BLaER1 treated with 17β-estradiol and CSF1 and Interleukin-3, amounts not matched to agents 10 nM and 100 nM (cell line): ENCODE data around the gene C1QL4.

Source experiments
- H3K27ac ChIP-seq, 11 experiments: shearing (Covaris generic); formaldehyde crosslinking; 2 replicates each; pipeline ENCODE4 v1.8.1; 2022
- H3K27me3 ChIP-seq, 11 experiments: shearing (Covaris generic); formaldehyde crosslinking; 2 replicates each; pipeline ENCODE4 v1.8.1; 2022
- H3K36me3 ChIP-seq, 11 experiments: shearing (Covaris generic); formaldehyde crosslinking; 2 replicates each; pipeline ENCODE4 v1.8.1; 2022
- H3K4me1 ChIP-seq, 10 experiments: shearing (Covaris generic); formaldehyde crosslinking; 2 replicates each; pipeline ENCODE4 v1.8.1; 2022
- H3K4me2 ChIP-seq, 11 experiments: shearing (Covaris generic); formaldehyde crosslinking; 2 replicates each; pipeline ENCODE4 v1.8.1; 2022
- H3K4me3 ChIP-seq, 10 experiments: shearing (Covaris generic); formaldehyde crosslinking; 2 replicates each; pipeline ENCODE4 v1.8.1; 2022
- H3K9ac ChIP-seq, 11 experiments: shearing (Covaris generic); formaldehyde crosslinking; 2 replicates each; pipeline ENCODE4 v1.8.1; 2022
- H3K9me3 ChIP-seq, 11 experiments: shearing (Covaris generic); formaldehyde crosslinking; replicated peaks in 1 of 11; 2 replicates each; pipeline ENCODE4 v1.8.1; 2022
- H4K20me1 ChIP-seq, 11 experiments: shearing (Covaris generic); formaldehyde crosslinking; 2 replicates each; pipeline ENCODE4 v1.8.1; 2022
- Cebpa-rat ChIP-seq, 11 experiments: shearing (Covaris generic); IDR thresholded peaks; 2 replicates each; pipeline ENCODE4 v1.8.1; 2022

Gene C1QL4

GRCh38 chr12:49332441-49332861 lies 4.5 kb downstream of the C1QL4 start:
- peaks cover 0 to 78% (median 44%) of the 10 kb centered on the region in 11 experiments; a peak in 16 of 22 replicates for H4K20me1 ChIP-seq
- no peak overlapping the region for H3K9ac ChIP-seq
- H3K4me1 ChIP-seq = peaks cover 4 to 17% (median 8%) of the 10 kb centered on the region in 10 experiments; a peak in 14 of 20 replicates
- peaks cover 5 to 48% (median 41%) of the 10 kb centered on the region in 11 experiments; a peak in 19 of 22 replicates for H3K36me3 ChIP-seq
- no peaks in the 10 kb centered on the region for H3K9me3 ChIP-seq
- H3K4me2 ChIP-seq = peak overlapping the region in 5 of 11 experiments; percentile 13 to 66 (median 30); a peak in 4 of 22 replicates
- no peak overlapping the region for H3K27ac ChIP-seq
- peaks cover 69 to 80% (median 76%) of the 10 kb centered on the region in 11 experiments for H3K27me3 ChIP-seq
- 0 out of 20 replicates have a peak overlapping the region, but pooled peaks of 1 of the 10 experiments have one; percentile 11 for H3K4me3 ChIP-seq
- TF ChIP-seq Cebpa-rat (IDR thresholded peaks at IDR 0.05) = no peak

GRCh38 chr12:49331380-49332222 lies 5.4 kb downstream of the C1QL4 start:
- peaks cover 60 to 71% (median 67%) of the 10 kb centered on the region in 11 experiments for H3K27me3 ChIP-seq
- no peak overlapping the region for H3K9ac ChIP-seq
- no peak overlapping the region; a peak in 1 of 22 replicates for H3K4me2 ChIP-seq
- H3K27ac ChIP-seq = no peak overlapping the region
- H3K4me1 ChIP-seq = peaks cover under 1 to 10% (median 3%) of the 10 kb centered on the region in 10 experiments; a peak in 9 of 20 replicates
- H3K36me3 ChIP-seq = peaks cover 5 to 56% (median 49%) of the 10 kb centered on the region in 11 experiments; a peak in 19 of 22 replicates
- H3K4me3 ChIP-seq = no peak overlapping the region
- H3K9me3 ChIP-seq = no peaks in the 10 kb centered on the region
- H4K20me1 ChIP-seq = peaks cover 0 to 74% (median 41%) of the 10 kb centered on the region in 11 experiments; a peak in 16 of 22 replicates
- no peak for TF ChIP-seq Cebpa-rat (IDR thresholded peaks at IDR 0.05)

DNA sequence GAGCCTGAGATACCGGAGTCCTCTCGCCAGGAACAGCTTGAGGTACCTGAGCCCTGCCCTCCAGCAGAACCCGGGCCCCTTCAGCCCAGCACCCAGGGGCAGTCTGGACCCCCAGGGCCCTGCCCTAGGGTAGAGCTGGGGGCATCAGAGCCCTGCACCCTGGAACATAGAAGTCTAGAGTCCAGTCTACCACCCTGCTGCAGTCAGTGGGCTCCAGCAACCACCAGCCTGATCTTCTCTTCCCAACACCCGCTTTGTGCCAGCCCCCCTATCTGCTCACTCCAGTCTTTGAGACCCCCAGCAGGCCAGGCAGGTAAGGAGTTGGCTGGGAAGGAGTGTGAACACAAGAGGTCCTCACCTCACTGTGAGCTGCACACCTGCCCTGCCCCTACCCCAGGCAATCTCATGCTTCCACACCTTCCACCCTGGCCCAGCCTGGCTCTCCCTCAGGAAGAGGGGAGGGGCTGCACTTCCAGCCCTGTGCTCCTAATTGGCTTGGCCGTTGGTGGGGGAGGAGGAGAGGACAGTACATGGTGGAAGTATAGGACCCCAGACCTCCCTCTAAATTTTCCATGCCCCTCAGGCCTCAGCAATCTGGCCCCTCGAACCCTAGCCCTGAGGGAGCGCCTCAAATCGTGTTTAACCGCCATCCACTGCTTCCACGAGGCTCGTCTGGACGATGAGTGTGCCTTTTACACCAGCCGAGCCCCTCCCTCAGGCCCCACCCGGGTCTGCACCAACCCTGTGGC lies 6.2 kb downstream of the C1QL4 start:
- Histone ChIP-seq H3K9ac (peak overlapping the region in 1 of 11 experiments; percentile 17; a peak in 1 of 22 replicates), H3K4me2 (no peak overlapping the region), H4K20me1 (peaks cover 0 to 71% (median 35%) of the 10 kb centered on the region in 11 experiments; a peak in 16 of 22 replicates), H3K4me1 (peaks cover 0 to 9% (median 0%) of the 10 kb centered on the region in 10 experiments; a peak in 2 of 20 replicates), H3K9me3 (no peaks in the 10 kb centered on the region), H3K27ac (no peak overlapping the region), H3K27me3 (peaks cover 52 to 63% (median 59%) of the 10 kb centered on the region in 11 experiments), H3K36me3 (peaks cover 5 to 64% (median 57%) of the 10 kb centered on the region in 11 experiments; a peak in 19 of 22 replicates), H3K4me3 (no peak overlapping the region)
- TF ChIP-seq Cebpa-rat (IDR thresholded peaks at IDR 0.05) = no peak

DNA sequence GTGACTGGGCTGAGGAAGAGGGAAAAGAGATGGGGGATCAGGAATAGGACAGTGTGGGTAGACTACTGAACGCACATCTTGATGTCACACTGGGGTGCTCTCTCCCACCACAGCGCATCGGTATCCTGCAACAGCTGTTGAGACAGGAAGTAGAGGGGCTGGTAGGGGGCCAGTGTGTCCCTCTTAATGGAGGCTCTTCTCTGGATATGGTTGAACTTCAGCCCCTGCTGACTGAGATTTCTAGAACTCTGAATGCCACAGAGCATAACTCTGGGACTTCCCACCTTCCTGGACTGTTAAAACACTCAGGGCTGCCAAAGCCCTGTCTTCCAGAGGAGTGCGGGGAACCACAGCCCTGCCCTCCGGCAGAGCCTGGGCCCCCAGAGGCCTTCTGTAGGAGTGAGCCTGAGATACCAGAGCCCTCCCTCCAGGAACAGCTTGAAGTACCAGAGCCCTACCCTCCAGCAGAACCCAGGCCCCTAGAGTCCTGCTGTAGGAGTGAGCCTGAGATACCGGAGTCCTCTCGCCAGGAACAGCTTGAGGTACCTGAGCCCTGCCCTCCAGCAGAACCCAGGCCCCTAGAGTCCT lies 6.9 kb downstream of the C1QL4 start:
- TF ChIP-seq Cebpa-rat (IDR thresholded peaks at IDR 0.05) = no peak
- peak overlapping the region in 2 of 11 experiments; percentile 3 to 14; a peak in 2 of 22 replicates for H3K9ac ChIP-seq
- no peak overlapping the region for H3K27ac ChIP-seq
- no peaks in the 10 kb centered on the region for H3K9me3 ChIP-seq
- peaks cover 0 to 9% (median 0%) of the 10 kb centered on the region in 10 experiments; a peak in 2 of 20 replicates for H3K4me1 ChIP-seq
- H3K27me3 ChIP-seq = peaks cover 46 to 57% (median 53%) of the 10 kb centered on the region in 11 experiments
- H3K36me3 ChIP-seq = peaks cover 5 to 71% (median 64%) of the 10 kb centered on the region in 11 experiments; a peak in 19 of 22 replicates
- H3K4me2 ChIP-seq = no peak overlapping the region
- peaks cover 0 to 69% (median 35%) of the 10 kb centered on the region in 11 experiments; a peak in 16 of 22 replicates for H4K20me1 ChIP-seq
- no peak overlapping the region for H3K4me3 ChIP-seq

GRCh38 chr12:49328816-49329215 lies 8.2 kb downstream of the C1QL4 start:
- H3K9ac ChIP-seq = no peak overlapping the region; a peak in 1 of 22 replicates
- no peaks in the 10 kb centered on the region for H3K9me3 ChIP-seq
- peaks cover 6 to 15% (median 9%) of the 10 kb centered on the region in 10 experiments for H3K4me1 ChIP-seq
- peaks cover 33 to 44% (median 40%) of the 10 kb centered on the region in 11 experiments for H3K27me3 ChIP-seq
- H3K27ac ChIP-seq = no peak overlapping the region
- peaks cover 5 to 80% (median 71%) of the 10 kb centered on the region in 11 experiments; a peak in 19 of 22 replicates for H3K36me3 ChIP-seq
- peaks cover 0 to 57% (median 30%) of the 10 kb centered on the region in 11 experiments; a peak in 16 of 22 replicates for H4K20me1 ChIP-seq
- H3K4me3 ChIP-seq = no peak overlapping the region
- H3K4me2 ChIP-seq = no peak overlapping the region
- no peak for TF ChIP-seq Cebpa-rat (IDR thresholded peaks at IDR 0.05)

DNA sequence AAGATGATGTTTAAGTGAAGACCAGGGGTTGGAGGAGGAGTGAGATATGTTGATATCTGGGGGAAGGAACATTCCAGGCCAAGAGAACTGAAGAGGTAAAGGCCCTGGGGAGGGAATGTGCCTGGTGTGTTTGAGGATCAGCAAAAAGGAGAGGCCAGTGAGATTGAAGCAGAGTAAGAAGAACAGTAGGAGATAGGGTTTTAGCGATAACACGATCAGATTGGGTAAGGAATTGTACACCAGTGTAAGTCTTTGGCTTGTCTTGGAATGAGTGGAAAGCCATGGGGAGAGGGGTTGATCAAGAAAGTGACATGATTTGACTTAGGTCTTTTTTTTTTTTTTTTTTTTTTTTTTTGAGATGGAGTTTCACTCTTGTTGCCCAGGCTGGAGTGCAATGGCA lies 9.1 kb downstream of the C1QL4 start:
- Histone ChIP-seq H3K9ac (no peak overlapping the region), H3K4me2 (no peak overlapping the region), H3K36me3 (peaks cover 5 to 80% (median 71%) of the 10 kb centered on the region in 11 experiments; a peak in 19 of 22 replicates), H3K9me3 (no peaks in the 10 kb centered on the region), H3K27ac (no peak overlapping the region), H4K20me1 (peaks cover 0 to 53% (median 30%) of the 10 kb centered on the region in 11 experiments; a peak in 16 of 22 replicates), H3K4me3 (no peak overlapping the region), H3K27me3 (peaks cover 23 to 34% (median 30%) of the 10 kb centered on the region in 11 experiments), H3K4me1 (peaks cover 10 to 17% (median 14%) of the 10 kb centered on the region in 10 experiments)
- TF ChIP-seq Cebpa-rat (IDR thresholded peaks at IDR 0.05) = no peak

DNA sequence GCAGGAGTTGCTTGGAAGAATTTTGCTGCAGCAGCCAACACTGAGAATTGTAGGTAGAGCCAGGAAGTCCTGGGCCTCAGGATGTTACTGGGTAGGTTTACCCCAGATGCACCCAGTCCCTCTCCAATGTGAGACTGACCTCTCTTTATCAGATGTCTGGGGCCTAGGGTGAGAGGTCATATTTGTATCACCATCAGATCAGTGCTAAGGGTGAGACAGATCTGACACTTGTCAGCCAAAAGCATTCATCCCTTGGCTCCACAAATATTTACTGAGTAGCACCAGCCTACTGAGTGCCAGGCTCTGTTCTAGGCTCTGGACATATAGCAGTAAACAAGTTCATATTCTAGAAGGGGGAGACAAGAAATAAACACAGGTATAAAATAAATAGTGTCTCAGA lies 9.6 kb downstream of the C1QL4 start:
- TF ChIP-seq Cebpa-rat (IDR thresholded peaks at IDR 0.05) = no peak
- H3K9ac ChIP-seq = peak overlapping the region in 3 of 11 experiments; percentile 1 to 37 (median 22); a peak in 1 of 22 replicates
- H3K4me1 ChIP-seq = peaks cover 13 to 19% (median 16%) of the 10 kb centered on the region in 10 experiments
- no peak overlapping the region for H3K4me2 ChIP-seq
- H4K20me1 ChIP-seq = peaks cover 0 to 48% (median 27%) of the 10 kb centered on the region in 11 experiments; a peak in 16 of 22 replicates
- no peak overlapping the region for H3K4me3 ChIP-seq
- H3K36me3 ChIP-seq = peaks cover 5 to 80% (median 71%) of the 10 kb centered on the region in 11 experiments; a peak in 19 of 22 replicates
- H3K27ac ChIP-seq = no peak overlapping the region
- H3K27me3 ChIP-seq = peaks cover 18 to 29% (median 25%) of the 10 kb centered on the region in 11 experiments
- no peaks in the 10 kb centered on the region for H3K9me3 ChIP-seq

GRCh38 chr12:49325606-49326005 lies 11.4 kb downstream of the C1QL4 start:
- Histone ChIP-seq H3K36me3 (peaks cover 5 to 67% (median 59%) of the 10 kb centered on the region in 11 experiments; a peak in 19 of 22 replicates), H3K27ac (0 out of 22 replicates have a peak overlapping the region, but pooled peaks of 1 of the 11 experiments have one; percentile 17), H3K9me3 (no peaks in the 10 kb centered on the region), H3K4me1 (peaks cover 17 to 27% (median 22%) of the 10 kb centered on the region in 10 experiments), H3K4me2 (no peak overlapping the region), H3K27me3 (peaks cover under 1 to 11% (median 7%) of the 10 kb centered on the region in 11 experiments; a peak in 17 of 22 replicates), H4K20me1 (peaks cover 0 to 30% (median 10%) of the 10 kb centered on the region in 11 experiments; a peak in 12 of 22 replicates), H3K9ac (peak overlapping the region in 7 of 11 experiments; percentile 1 to 31 (median 19); a peak in 4 of 22 replicates), H3K4me3 (no peak overlapping the region)
- TF ChIP-seq Cebpa-rat (IDR thresholded peaks at IDR 0.05) = no peak
